Keratinocyte (primary cell): Measurements from ENCODE around the gene PTBP1. TPM values are rescaled to one million over a fixed set of nuclear protein-coding genes. Genes with fewer than 3 reads are reported as not detected.

Experiments
- DNase-seq: peaks from one replicate; pipeline ENCODE4 v3.0.0-alpha.2; 2011; ENCODE audit warnings: low read depth, missing footprints, low spot score
- FAIRE-seq: peaks from 2 replicates; lab custom pipeline; 2011; peaks lifted over from hg19 to GRCh38; lab: Jason Lieb, UNC
- H2AFZ ChIP-seq: 2 replicates; pipeline ENCODE4 v1.6.0; 2012; ENCODE audit warnings: low read length, control low read depth, inconsistent platforms; ENCODE audit not compliant: control insufficient read depth
- H3K27ac ChIP-seq: 2 replicates; pipeline ENCODE4 v1.5.1; 2011; ENCODE audit warnings: low read length; ENCODE audit not compliant: control insufficient read depth, insufficient read depth
- H3K27me3 ChIP-seq: 3 replicates; pipeline ENCODE4 v1.6.0; 2011; ENCODE audit warnings: low read length; ENCODE audit not compliant: control insufficient read depth, insufficient read depth; ENCODE audit errors: extremely low read depth
- H3K36me3 ChIP-seq, 2 experiments: 2 replicates in 1 of 2; 3 replicates in 1 of 2; pipeline ENCODE4 v1.5.1; 2011; ENCODE audit warnings: low read length in 2 of 2, mild to moderate bottlenecking in 1 of 2; ENCODE audit not compliant: control insufficient read depth in 2 of 2, insufficient read depth in 2 of 2; ENCODE audit errors: extremely low read depth in 1 of 2
- H3K4me1 ChIP-seq: 3 replicates; pipeline ENCODE4 v1.5.1; 2011; ENCODE audit warnings: low read length; ENCODE audit not compliant: control insufficient read depth, insufficient read depth; ENCODE audit errors: extremely low read depth
- H3K4me2 ChIP-seq: 3 replicates; pipeline ENCODE4 v1.6.0; 2011; ENCODE audit warnings: low read depth, low read length; ENCODE audit not compliant: control insufficient read depth, insufficient read depth; ENCODE audit errors: extremely low read depth
- H3K4me3 ChIP-seq, 3 experiments: fragments of 200-600 bp in 1 of 3; sonication (generic) in 1 of 3; 2 replicates in 2 of 3; 3 replicates in 1 of 3; pipeline ENCODE4 v1.5.1; 2011 to 2016; ENCODE audit warnings: low read length in 3 of 3, mild to moderate bottlenecking in 3 of 3, control low read depth in 2 of 3, inconsistent platforms in 1 of 3, low read depth in 1 of 3, mixed read lengths in 1 of 3, mixed run types in 1 of 3, moderate library complexity in 1 of 3; ENCODE audit not compliant: control insufficient read depth in 2 of 3, insufficient read depth in 2 of 3; ENCODE audit errors: extremely low read depth in 1 of 3
- H3K79me2 ChIP-seq: 2 replicates; pipeline ENCODE4 v1.6.0; 2012; ENCODE audit warnings: low read length; ENCODE audit not compliant: control insufficient read depth, insufficient read depth
- H3K9ac ChIP-seq: 3 replicates; pipeline ENCODE4 v1.6.0; 2011; ENCODE audit warnings: low read length; ENCODE audit not compliant: control insufficient read depth, insufficient read depth; ENCODE audit errors: extremely low read depth
- H3K9me1 ChIP-seq: 3 replicates; pipeline ENCODE4 v1.6.0; 2011; ENCODE audit warnings: low read length; ENCODE audit not compliant: control insufficient read depth, insufficient read depth; ENCODE audit errors: extremely low read depth
- H3K9me3 ChIP-seq: 2 replicates; pipeline ENCODE4 v1.5.1; 2012; ENCODE audit warnings: low read depth, low read length; ENCODE audit not compliant: control insufficient read depth
- H4K20me1 ChIP-seq: 3 replicates; pipeline ENCODE4 v1.6.0; 2011; ENCODE audit warnings: low read length; ENCODE audit not compliant: control insufficient read depth, insufficient read depth; ENCODE audit errors: extremely low read depth
- CTCF ChIP-seq, 3 experiments: IDR thresholded peaks in 1 of 3; conservative IDR thresholded peaks in 1 of 3; optimal IDR thresholded peaks in 1 of 3; 2 replicates in 2 of 3; 3 replicates in 1 of 3; pipeline versions ENCODE3 to v1.5.1; 2011; ENCODE audit warnings: low read length in 3 of 3, mild to moderate bottlenecking in 3 of 3, moderate library complexity in 2 of 3, control low read depth in 1 of 3, inconsistent platforms in 1 of 3; ENCODE audit not compliant: insufficient read depth in 2 of 3; ENCODE audit errors: extremely low read depth in 1 of 3
- EZH2 ChIP-seq: IDR thresholded peaks from one replicate; pipeline ENCODE4 v1.6.1; 2012; ENCODE audit warnings: inconsistent platforms, mild to moderate bottlenecking, low read length, moderate library complexity
- dilution Hi-C: fragments of 300-500 bp; cut with MboI; formaldehyde crosslinking; loops from one replicate; pipeline ENCODE4 v1.7.0; 2020; ENCODE audit warnings: low sequenced_read_pairs; ENCODE audit not compliant: extremely low pct_ligation_motif_present
- polyA plus RNA-seq, 5 experiments: library from polyadenylated mRNA; depleted of rRNA in 3 of 5; stranded (reverse) in 3 of 5; stranded (forward) in 1 of 5; unstranded in 1 of 5; fragments of >200 nt; gene quantifications; 1 replicate in 1 of 5; 2 replicates in 3 of 5; 3 replicates in 1 of 5; pipeline versions ENCODE4 v1.2.1 to v1.2.3, GENCODE V29; 2011 to 2012; ENCODE audit warnings: missing spikeins in 2 of 5, low read depth in 1 of 5, low replicate concordance in 1 of 5

Gene PTBP1
- polyA plus RNA-seq, 1 donor (not counting 4 experiments of a cell fraction or from before 2014, with no cell fraction given) = 117 TPM

DNA sequence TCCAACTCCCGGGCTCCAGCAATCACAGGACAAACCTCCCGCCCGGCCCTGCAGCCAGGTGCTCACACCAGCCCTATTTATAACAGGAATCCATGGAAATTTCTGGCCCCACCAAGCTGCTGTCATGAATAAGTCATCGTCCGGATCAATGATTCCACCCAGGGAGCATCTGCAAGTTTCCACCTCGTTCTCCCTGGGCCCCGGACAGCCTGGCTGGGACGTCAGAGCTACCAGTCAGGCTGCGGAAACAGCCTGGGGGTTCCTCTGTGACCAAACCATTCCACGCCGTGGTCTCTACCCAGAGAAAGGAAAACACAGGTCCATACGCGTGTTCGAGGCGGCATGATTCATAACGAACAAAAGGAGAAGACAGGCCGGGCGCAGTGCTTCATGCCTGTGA is 20.7 kb upstream of the PTBP1 start:
- FAIRE-seq = no peak
- no peaks in the 10 kb centered on the region for H3K27me3 ChIP-seq
- dilution Hi-C loops = no loop called here

DNA sequence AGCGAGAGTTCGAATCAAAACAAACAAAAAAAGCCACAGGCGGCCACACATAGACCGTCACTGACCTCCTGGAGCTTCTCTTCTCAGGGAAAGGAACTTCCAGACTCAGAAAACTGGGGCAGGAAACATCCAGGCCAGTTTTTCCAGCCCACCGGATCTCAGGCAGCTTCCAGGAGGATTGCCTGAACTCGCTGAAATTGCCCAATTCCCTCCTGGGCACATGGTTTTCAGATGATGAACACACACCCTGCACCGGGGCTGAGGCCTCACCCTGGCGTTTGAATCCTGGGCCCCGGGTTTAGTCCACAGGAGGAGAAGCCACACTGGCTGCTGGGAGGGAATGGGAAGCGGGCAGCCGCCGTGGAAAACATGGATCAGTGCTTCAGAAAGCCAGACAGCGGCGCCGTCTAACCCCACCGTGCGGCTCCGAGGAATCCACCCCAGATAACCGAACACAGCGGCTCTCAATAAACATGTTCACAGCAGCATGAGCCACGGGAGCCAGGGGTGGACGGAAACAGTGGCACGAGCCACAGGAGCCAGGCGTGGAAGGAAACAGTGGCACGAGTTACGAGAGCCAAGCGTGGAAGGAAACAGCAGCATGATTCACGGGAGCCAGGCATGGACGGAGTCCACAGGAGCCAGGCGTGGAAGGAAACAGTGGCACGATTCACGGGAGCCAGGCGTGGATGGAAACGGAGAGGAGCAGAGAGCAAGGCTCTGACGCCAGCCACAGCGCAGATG is 18.2 kb upstream of the PTBP1 start:
- peak; percentile 96 for FAIRE-seq
- no peaks in the 10 kb centered on the region for H3K27me3 ChIP-seq
- no peak overlapping the region for H3K4me3 ChIP-seq
- H3K79me2 ChIP-seq = peaks cover 3% of the 10 kb centered on the region
- H3K36me3 ChIP-seq = no peaks in the 10 kb centered on the region
- dilution Hi-C loops = no loop called here
- no peaks in the 10 kb centered on the region for H3K9me1 ChIP-seq
- peak; percentile 78 for DNase-seq
- peak overlapping the region; percentile 3 for H3K4me2 ChIP-seq
- peak overlapping the region; percentile 89 for H2AFZ ChIP-seq
- H3K4me1 ChIP-seq = peaks cover 22% of the 10 kb centered on the region
- H3K9me3 ChIP-seq = no peaks in the 10 kb centered on the region
- TF ChIP-seq CTCF (optimal IDR thresholded peaks at IDR 0.05 in 1 of 3, IDR thresholded peaks at IDR 0.05 in 1 of 3, conservative IDR thresholded peaks at IDR 0.05 in 1 of 3; ENCODE audit: extremely low read depth in 1 of 3, insufficient read depth in 2 of 3, low read length in 3 of 3) = no peak
- TF ChIP-seq EZH2 = no peak
- peak overlapping the region; percentile 78 for H3K27ac ChIP-seq
- H3K9ac ChIP-seq = peak overlapping the region; percentile 66
- no peaks in the 10 kb centered on the region for H4K20me1 ChIP-seq

More for the DNA sequence above, 20.7 kb upstream of the PTBP1 start:
- H3K9ac ChIP-seq = no peak overlapping the region
- no peaks in the 10 kb centered on the region for H3K79me2 ChIP-seq
- DNase-seq = no peak
- no peak overlapping the region for H3K27ac ChIP-seq
- no peaks in the 10 kb centered on the region for H3K9me1 ChIP-seq
- no peak for TF ChIP-seq EZH2
- TF ChIP-seq CTCF (optimal IDR thresholded peaks at IDR 0.05 in 1 of 3, IDR thresholded peaks at IDR 0.05 in 1 of 3, conservative IDR thresholded peaks at IDR 0.05 in 1 of 3; ENCODE audit: extremely low read depth in 1 of 3, insufficient read depth in 2 of 3, low read length in 3 of 3) = no peak
- H3K4me2 ChIP-seq = no peak overlapping the region
- no peaks in the 10 kb centered on the region for H3K9me3 ChIP-seq
- H2AFZ ChIP-seq = no peak overlapping the region
- no peaks in the 10 kb centered on the region for H4K20me1 ChIP-seq
- H3K36me3 ChIP-seq = no peaks in the 10 kb centered on the region
- H3K4me1 ChIP-seq = peaks cover 7% of the 10 kb centered on the region
- H3K4me3 ChIP-seq = no peak overlapping the region
